Inflammatory macrophage (primary cell): ENCODE data around the gene OAS1.

Experiments
- DNase-seq, 2 donors: peaks; one replicate each; pipeline ENCODE4 v3.0.0-alpha.2; 2020 to 2022

The OAS1 gene

GRCh38 chr12:112967858-112968257 lies 61.1 kb downstream of the OAS1 start:
- DNase-seq: no peak
